GM23248 (cell line): ENCODE results near the gene GNAQ. TPM values are rescaled to one million over a fixed set of nuclear protein-coding genes. Genes with fewer than 3 reads are reported as not detected.

Experiments used
- DNase-seq: peaks from one replicate; pipeline ENCODE4 v3.0.0-alpha.2; 2015
- H2AFZ ChIP-seq: fragments of 200-600 bp; sonication (generic); 2 replicates; pipeline ENCODE4 v1.6.1; 2016; ENCODE audit warnings: antibody characterized with exemption
- H3F3A ChIP-seq: fragments of 200-600 bp; sonication (generic); 2 replicates; pipeline ENCODE4 v1.6.1; 2016; ENCODE audit warnings: mild to moderate bottlenecking, antibody characterized with exemption, mixed run types; ENCODE audit not compliant: insufficient read depth
- H3K27ac ChIP-seq: fragments of 200-600 bp; sonication (generic); 2 replicates; pipeline ENCODE4 v1.5.1; 2016; ENCODE audit warnings: mild to moderate bottlenecking
- H3K27me3 ChIP-seq: fragments of 200-600 bp; sonication (generic); replicated peaks from 2 replicates; pipeline ENCODE4 v1.6.1; 2016; ENCODE audit warnings: mild to moderate bottlenecking; ENCODE audit not compliant: insufficient read depth
- H3K36me3 ChIP-seq: fragments of 200-600 bp; sonication (generic); 2 replicates; pipeline ENCODE4 v1.6.1; 2016; ENCODE audit warnings: low read depth, mild to moderate bottlenecking
- H3K4me1 ChIP-seq: fragments of 200-600 bp; sonication (generic); 2 replicates; pipeline ENCODE4 v1.6.1; 2016; ENCODE audit warnings: mild to moderate bottlenecking; ENCODE audit not compliant: insufficient read depth
- H3K4me2 ChIP-seq: fragments of 200-600 bp; sonication (generic); one replicate; pipeline ENCODE4 v1.6.1; 2016; ENCODE audit warnings: mild to moderate bottlenecking; ENCODE audit not compliant: unreplicated experiment
- H3K4me3 ChIP-seq: fragments of 200-600 bp; sonication (generic); 2 replicates; pipeline ENCODE4 v1.5.1; 2016; ENCODE audit warnings: mild to moderate bottlenecking
- H3K79me2 ChIP-seq: fragments of 200-600 bp; sonication (generic); 2 replicates; pipeline ENCODE4 v1.6.1; 2016; ENCODE audit warnings: mild to moderate bottlenecking; ENCODE audit not compliant: insufficient read depth
- H3K9ac ChIP-seq: fragments of 200-600 bp; sonication (generic); 2 replicates; pipeline ENCODE4 v1.6.1; 2016; ENCODE audit warnings: mild to moderate bottlenecking
- H3K9me2 ChIP-seq: fragments of 200-600 bp; sonication (generic); 2 replicates; pipeline ENCODE4 v1.6.1; 2016; ENCODE audit warnings: mixed run types, mild to moderate bottlenecking, moderate library complexity; ENCODE audit not compliant: insufficient read depth
- H3K9me3 ChIP-seq: fragments of 200-600 bp; sonication (generic); one replicate; pipeline ENCODE4 v1.6.1; 2017; ENCODE audit warnings: low read depth
- H4K20me1 ChIP-seq: fragments of 200-600 bp; sonication (generic); 2 replicates; pipeline ENCODE4 v1.6.0; 2016; ENCODE audit not compliant: insufficient read depth
- EZH2 ChIP-seq: fragments of 200-600 bp; sonication (generic); IDR thresholded peaks from 2 replicates; pipeline ENCODE4 v1.6.1; 2018; ENCODE audit warnings: antibody characterized with exemption, mild to moderate bottlenecking; ENCODE audit not compliant: insufficient read depth, poor library complexity, severe bottlenecking
- EZH2phosphoT487 ChIP-seq: fragments of 200-600 bp; sonication (generic); IDR thresholded peaks from 2 replicates; pipeline ENCODE4 v1.6.1; 2018; ENCODE audit warnings: antibody characterized with exemption, moderate library complexity, mild to moderate bottlenecking, low read depth; ENCODE audit not compliant: insufficient read depth
- WGBS, 2 experiments: methylation state at CpG; one replicate each; pipeline ENCODE4 v1.1.6; 2015 to 2017; ENCODE audit warnings: low lambda C conversion rate in 2 of 2, low coverage in 1 of 2; ENCODE audit errors: missing lambda C conversion rate in 2 of 2; 5-methylcytosine and 5-hydroxymethylcytosine counted together
- in situ Hi-C: fragments of 300-500 bp; cut with MboI; formaldehyde crosslinking; loops from 2 replicates; pipeline ENCODE4 v1.15.0; 2020
- polyA plus RNA-seq: library from polyadenylated mRNA; unstranded; fragments of >200 nt; fragmentation: Nextera tagmentation; extraction: Ambion mirVana; gene quantifications from 2 replicates; pipeline ENCODE4 v1.2.1, GENCODE V29; 2016
- total RNA-seq: library from RNA; depleted of rRNA; stranded (reverse); fragments of >200 nt; shearing (Covaris generic); gene quantifications from 2 replicates; pipeline ENCODE4 v1.2.3, GENCODE V29; 2014

Gene GNAQ
- total and polyA plus RNA-seq, 2 experiments from 2014 or later: 11.5 to 32.7 TPM

DNA sequence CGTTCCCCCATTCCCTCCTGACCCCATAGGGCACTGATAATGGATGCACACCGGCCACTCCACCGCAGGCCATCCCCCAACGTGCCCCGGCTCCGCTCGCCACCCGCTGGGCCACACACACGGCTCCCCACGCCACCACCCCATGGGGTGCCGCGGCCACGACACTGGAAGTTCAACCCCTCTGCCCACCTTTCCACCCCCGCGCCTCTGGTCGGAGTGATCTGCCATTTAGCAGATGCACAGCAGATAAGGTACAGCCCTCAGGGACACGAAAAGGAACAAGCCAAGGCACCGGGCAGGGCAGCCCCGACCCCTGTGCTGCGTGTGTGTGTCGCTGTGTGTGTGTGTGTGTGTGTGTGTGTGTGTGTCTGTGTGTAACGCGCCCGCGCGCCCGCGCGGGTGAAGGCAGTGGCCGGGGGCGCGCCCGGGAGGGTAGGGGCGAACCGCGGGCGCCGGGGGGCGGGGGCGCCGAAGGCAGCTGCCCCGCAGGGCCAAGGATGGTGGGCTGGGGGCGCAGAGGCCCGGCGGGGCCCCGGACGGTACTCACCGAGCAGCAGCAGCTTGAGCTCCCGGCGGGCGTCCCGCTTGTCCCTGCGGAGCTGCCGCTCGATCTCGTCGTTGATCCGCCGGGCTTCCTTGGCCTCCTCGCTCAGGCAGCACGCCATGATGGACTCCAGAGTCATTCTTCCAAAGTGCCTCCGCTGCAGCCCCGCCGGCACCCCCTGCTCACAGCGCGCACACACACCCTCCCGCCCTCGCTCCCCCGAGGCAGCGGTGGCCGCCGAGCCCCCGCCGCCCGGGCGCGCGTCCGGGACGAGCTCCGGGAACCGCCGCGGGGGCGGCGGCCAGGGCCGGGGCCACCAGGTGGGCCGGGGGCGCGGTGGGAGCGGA is 813 bp downstream of the GNAQ start:
- 2 to 3% methylated on average over 30 to 55 of the region's 91 CpGs for WGBS, 2 experiments
- Histone ChIP-seq H3K27ac (peak overlapping the region; percentile 91), H3K9me3 (no peaks in the 10 kb centered on the region), H3K27me3 (no peaks in the 10 kb centered on the region), H3K9ac (peak overlapping the region; percentile 93), H3K9me2 (no peaks in the 10 kb centered on the region), H3K36me3 (no peaks in the 10 kb centered on the region), H3K4me1 (peaks cover 39% of the 10 kb centered on the region), H2AFZ (peak overlapping the region; percentile 55), H4K20me1 (no peaks in the 10 kb centered on the region), H3K4me2 (peak overlapping the region; percentile 86), H3F3A (peaks cover 23% of the 10 kb centered on the region), H3K4me3 (peak overlapping the region; percentile 90), H3K79me2 (peaks cover 59% of the 10 kb centered on the region)
- DNase-seq: peak; percentile 74
- no peak for TF ChIP-seq EZH2
- TF ChIP-seq EZH2phosphoT487: no peak
- in situ Hi-C loops: loop anchor here (10.0 kb wide), 1 partner anchor 586 kb away; no protein-coding TSS in a partner anchor

DNA sequence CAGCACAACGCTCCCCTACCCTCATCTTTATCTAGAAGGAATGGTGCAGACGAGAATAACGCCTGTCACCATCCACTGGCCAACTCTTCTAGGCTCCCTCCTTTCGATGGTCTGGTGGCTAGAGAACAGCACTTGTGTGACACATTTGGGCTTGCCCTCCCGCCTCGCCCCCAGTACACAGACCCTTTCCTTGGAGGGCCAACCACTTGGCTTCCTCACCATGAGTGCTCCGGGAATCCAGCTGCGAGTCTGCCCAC is 1.4 kb downstream of the GNAQ start:
- peak overlapping the region; percentile 93 for H3K9ac ChIP-seq
- no peaks in the 10 kb centered on the region for H3K36me3 ChIP-seq
- H3F3A ChIP-seq: peaks cover 23% of the 10 kb centered on the region
- H2AFZ ChIP-seq: peak overlapping the region; percentile 55
- peak overlapping the region; percentile 86 for H3K4me2 ChIP-seq
- peaks cover 65% of the 10 kb centered on the region for H3K79me2 ChIP-seq
- H3K4me1 ChIP-seq: peaks cover 42% of the 10 kb centered on the region
- TF ChIP-seq EZH2phosphoT487 (no peak), EZH2 (no peak)
- in situ Hi-C loops: loop anchor here (10.0 kb wide), 1 partner anchor 585 kb away; no protein-coding TSS in a partner anchor
- H3K4me3 ChIP-seq: peak overlapping the region; percentile 90
- H3K27me3 ChIP-seq: no peaks in the 10 kb centered on the region
- 1 to 2% methylated on average over 8 of the region's 8 CpGs for WGBS, 2 experiments
- H4K20me1 ChIP-seq: no peaks in the 10 kb centered on the region
- H3K9me3 ChIP-seq: no peaks in the 10 kb centered on the region
- H3K9me2 ChIP-seq: no peaks in the 10 kb centered on the region
- peak overlapping the region; percentile 91 for H3K27ac ChIP-seq
- DNase-seq: peak; percentile 48

DNA sequence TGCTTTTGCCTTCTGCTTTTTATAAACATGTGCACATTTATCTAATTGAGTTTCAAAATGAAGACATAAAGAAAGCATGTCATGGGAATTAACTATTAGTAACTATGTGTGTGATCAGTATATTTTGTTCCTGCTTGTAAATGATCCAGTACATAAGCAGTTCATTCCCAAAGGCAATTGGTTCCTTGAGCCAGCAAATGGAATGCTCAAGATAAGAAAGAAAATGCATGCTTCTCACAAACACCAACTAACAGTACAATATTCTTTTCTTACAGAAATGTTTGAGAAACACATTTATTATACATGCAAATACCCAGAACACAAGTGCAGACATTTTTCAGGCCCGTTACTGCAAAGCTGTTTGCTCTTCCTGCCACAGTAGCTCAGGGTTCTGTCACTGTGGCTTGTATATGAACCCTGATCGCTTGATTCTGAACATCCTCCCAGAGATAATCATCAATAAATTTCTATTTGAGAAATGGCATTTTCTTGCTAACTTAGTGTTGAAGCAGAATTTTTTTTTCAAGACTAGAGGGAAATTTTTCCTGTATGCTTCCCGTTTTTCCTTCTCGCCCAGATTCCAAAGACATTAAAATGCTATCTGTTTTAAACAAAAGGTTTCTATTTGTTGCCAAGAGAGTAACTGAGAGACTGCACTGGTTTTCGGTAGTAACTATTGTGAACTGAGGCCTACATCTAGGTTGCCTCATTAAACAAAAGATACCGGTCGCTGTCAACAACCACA is 1.9 kb downstream of the GNAQ start:
- H3K9me3 ChIP-seq: no peaks in the 10 kb centered on the region
- H3K4me3 ChIP-seq: peak overlapping the region; percentile 90
- H3K9me2 ChIP-seq: no peaks in the 10 kb centered on the region
- H3K9ac ChIP-seq: peak overlapping the region; percentile 93
- H3F3A ChIP-seq: peaks cover 23% of the 10 kb centered on the region
- H2AFZ ChIP-seq: peak overlapping the region; percentile 55
- WGBS, 2 experiments: 0 to 1% methylated on average over 7 of the region's 7 CpGs
- H4K20me1 ChIP-seq: no peaks in the 10 kb centered on the region
- peak; percentile 46 for DNase-seq
- no peaks in the 10 kb centered on the region for H3K27me3 ChIP-seq
- H3K27ac ChIP-seq: peak overlapping the region; percentile 91
- in situ Hi-C loops: loop anchor here (10.0 kb wide), 1 partner anchor 585 kb away; no protein-coding TSS in a partner anchor
- peaks cover 70% of the 10 kb centered on the region for H3K79me2 ChIP-seq
- no peak for TF ChIP-seq EZH2
- TF ChIP-seq EZH2phosphoT487: no peak
- H3K4me2 ChIP-seq: peak overlapping the region; percentile 86
- peaks cover 42% of the 10 kb centered on the region for H3K4me1 ChIP-seq
- H3K36me3 ChIP-seq: no peaks in the 10 kb centered on the region

DNA sequence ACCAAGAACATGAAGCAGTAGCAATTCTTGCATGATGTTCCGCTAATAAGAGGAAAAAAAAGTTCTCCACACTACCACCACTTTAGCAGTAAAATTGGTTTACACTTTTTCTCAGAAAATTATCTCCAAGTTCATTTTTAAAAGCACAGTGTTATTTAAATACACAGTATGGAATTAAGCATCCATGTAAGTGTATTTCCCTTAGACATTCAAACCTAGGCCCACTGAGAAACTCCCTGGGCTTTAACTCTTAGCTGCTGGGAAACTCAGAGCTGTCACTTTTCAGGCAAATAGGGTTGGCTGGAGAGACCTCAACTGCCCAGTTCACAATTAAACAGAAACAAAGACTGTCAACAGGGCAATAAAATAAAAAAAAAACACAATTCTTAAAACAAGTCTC is 2.7 kb downstream of the GNAQ start:
- Histone ChIP-seq H3K4me3 (peak overlapping the region; percentile 90), H2AFZ (0 out of 2 replicates have a peak overlapping the region, but pooled peaks have one; percentile 3), H3K9me2 (no peaks in the 10 kb centered on the region), H4K20me1 (no peaks in the 10 kb centered on the region), H3K9me3 (no peaks in the 10 kb centered on the region), H3F3A (peaks cover 23% of the 10 kb centered on the region), H3K4me1 (peaks cover 42% of the 10 kb centered on the region), H3K9ac (peak overlapping the region; percentile 93), H3K36me3 (no peaks in the 10 kb centered on the region), H3K27me3 (no peaks in the 10 kb centered on the region), H3K27ac (peak overlapping the region; percentile 91), H3K79me2 (peaks cover 78% of the 10 kb centered on the region), H3K4me2 (peak overlapping the region; percentile 86)
- peak; percentile 28 for DNase-seq
- in situ Hi-C loops: no loop called here
- WGBS, 2 experiments: 61 to 62% methylated on average over 1 of the region's 1 CpG
- no peak for TF ChIP-seq EZH2
- no peak for TF ChIP-seq EZH2phosphoT487
